H9 (cell line): Measurements from ENCODE around the gene FTO. TPM values are rescaled to one million over a fixed set of nuclear protein-coding genes. Genes with fewer than 3 reads are reported as not detected.

Experiments
- DNase-seq: peaks from one replicate; pipeline ENCODE4 v3.0.0-alpha.2; 2017
- H2AFZ ChIP-seq: one replicate; pipeline ENCODE4 v1.6.1; 2013; ENCODE audit warnings: mild to moderate bottlenecking, low read length, control low read depth, moderate library complexity
- H2AK5ac ChIP-seq: 2 replicates; pipeline ENCODE4 v1.6.1; 2013; ENCODE audit warnings: low read length, control low read depth, mixed read lengths; ENCODE audit not compliant: insufficient read length
- H2BK120ac ChIP-seq: one replicate; pipeline ENCODE4 v1.6.1; 2013; ENCODE audit warnings: low read depth, mild to moderate bottlenecking, low read length, control low read depth, inconsistent platforms; ENCODE audit not compliant: poor library complexity, severe bottlenecking
- H2BK12ac ChIP-seq: 2 replicates; pipeline ENCODE4 v1.6.1; 2013; ENCODE audit warnings: low read length, control low read depth, mixed read lengths, low read depth; ENCODE audit not compliant: insufficient read length
- H2BK15ac ChIP-seq: 2 replicates; pipeline ENCODE4 v1.6.1; 2013; ENCODE audit warnings: low read depth, low read length, control low read depth
- H2BK20ac ChIP-seq: one replicate; pipeline ENCODE4 v1.6.1; 2013; ENCODE audit warnings: low read depth, mild to moderate bottlenecking, low read length, control low read depth, inconsistent platforms; ENCODE audit not compliant: poor library complexity, severe bottlenecking
- H2BK5ac ChIP-seq: 2 replicates; pipeline ENCODE4 v1.6.1; 2013; ENCODE audit warnings: low read length, control low read depth, mixed read lengths; ENCODE audit not compliant: insufficient read length
- H3K14ac ChIP-seq: 2 replicates; pipeline ENCODE4 v1.6.1; 2013; ENCODE audit warnings: low read length, control low read depth; ENCODE audit not compliant: insufficient read depth
- H3K18ac ChIP-seq: 2 replicates; pipeline ENCODE4 v1.6.1; 2013; ENCODE audit warnings: low read depth, mild to moderate bottlenecking, mixed read lengths, low read length, control low read depth; ENCODE audit not compliant: insufficient read length
- H3K23ac ChIP-seq: 2 replicates; pipeline ENCODE4 v1.6.1; 2013; ENCODE audit warnings: low read length, control low read depth, mixed read lengths, low read depth; ENCODE audit not compliant: insufficient read length
- H3K23me2 ChIP-seq: 2 replicates; pipeline ENCODE4 v1.6.1; 2013; ENCODE audit warnings: low read depth, mild to moderate bottlenecking, mixed read lengths, low read length, control low read depth; ENCODE audit not compliant: insufficient read length, poor library complexity, severe bottlenecking
- H3K27ac ChIP-seq: 2 replicates; pipeline ENCODE4 v1.5.1; 2013; ENCODE audit warnings: low read length, control low read depth, mixed read lengths, low read depth; ENCODE audit not compliant: insufficient read length
- H3K27me3 ChIP-seq: 2 replicates; pipeline ENCODE4 v1.6.1; 2013; ENCODE audit warnings: low read length, control low read depth, inconsistent platforms; ENCODE audit not compliant: insufficient read depth
- H3K4ac ChIP-seq: 2 replicates; pipeline ENCODE4 v1.6.1; 2013; ENCODE audit warnings: low read depth, mild to moderate bottlenecking, control low read depth, inconsistent platforms, low read length, moderate library complexity
- H3K4me1 ChIP-seq: 2 replicates; pipeline ENCODE4 v1.6.1; 2013; ENCODE audit warnings: low read length, control low read depth, inconsistent platforms; ENCODE audit not compliant: insufficient read depth
- H3K4me2 ChIP-seq: 2 replicates; pipeline ENCODE4 v1.6.1; 2013; ENCODE audit warnings: low read length, control low read depth, mixed read lengths; ENCODE audit not compliant: insufficient read length, insufficient read depth
- H3K56ac ChIP-seq: 2 replicates; pipeline ENCODE4 v1.6.1; 2013; ENCODE audit warnings: low read depth, mild to moderate bottlenecking, mixed read lengths, low read length, control low read depth; ENCODE audit not compliant: insufficient read length
- H3K79me1 ChIP-seq: 2 replicates; pipeline ENCODE4 v1.6.1; 2013; ENCODE audit warnings: low read depth, mild to moderate bottlenecking, moderate library complexity, low read length, control low read depth, inconsistent platforms; ENCODE audit not compliant: insufficient read depth, poor library complexity, severe bottlenecking
- H3K79me2 ChIP-seq: 2 replicates; pipeline ENCODE4 v1.6.1; 2013; ENCODE audit warnings: low read length, control low read depth, inconsistent platforms; ENCODE audit not compliant: insufficient read depth
- H3K9ac ChIP-seq: 2 replicates; pipeline ENCODE4 v1.6.1; 2013; ENCODE audit warnings: low read length, control low read depth, mixed read lengths; ENCODE audit not compliant: insufficient read length; ENCODE audit errors: extremely low read depth
- H3K9me3 ChIP-seq: one replicate; pipeline ENCODE4 v1.6.1; 2013; ENCODE audit warnings: low read depth, low read length, inconsistent platforms; ENCODE audit not compliant: control insufficient read depth
- H3T11ph ChIP-seq: one replicate; pipeline ENCODE4 v1.6.1; 2013; ENCODE audit warnings: mild to moderate bottlenecking, low read length, control low read depth, inconsistent platforms
- H4K20me1 ChIP-seq: one replicate; pipeline ENCODE4 v1.6.1; 2013; ENCODE audit not compliant: control insufficient read depth, insufficient read length, insufficient read depth
- H4K5ac ChIP-seq: 2 replicates; pipeline ENCODE4 v1.6.1; 2013; ENCODE audit warnings: low read depth, mild to moderate bottlenecking, mixed read lengths, low read length, control low read depth; ENCODE audit not compliant: insufficient read length
- H4K8ac ChIP-seq: replicated peaks from 2 replicates; pipeline ENCODE4 v1.6.1; 2013; ENCODE audit warnings: low read length, control low read depth, mixed read lengths, low read depth; ENCODE audit not compliant: insufficient read length
- H4K91ac ChIP-seq: 2 replicates; pipeline ENCODE4 v1.6.1; 2013; ENCODE audit warnings: low read depth, mild to moderate bottlenecking, moderate library complexity, mixed read lengths, low read length, control low read depth; ENCODE audit not compliant: insufficient read length
- H3K27ac Mint-ChIP-seq, 3 experiments: 2 replicates in 2 of 3; 3 replicates in 1 of 3; pipeline ENCODE4 v1.8.0; 2020 to 2021; ENCODE audit warnings: mixed read lengths in 3 of 3, mild to moderate bottlenecking in 1 of 3, moderate library complexity in 1 of 3
- H3K27me3 Mint-ChIP-seq: 2 replicates; pipeline ENCODE4 v1.8.0; 2021; ENCODE audit warnings: low read depth, mild to moderate bottlenecking, moderate library complexity, mixed read lengths
- H3K36me3 Mint-ChIP-seq, 3 experiments: 2 replicates in 2 of 3; 3 replicates in 1 of 3; pipeline ENCODE4 v1.8.0; 2020 to 2021; ENCODE audit warnings: low read depth in 3 of 3, mixed read lengths in 3 of 3; ENCODE audit not compliant: insufficient read depth in 1 of 3
- H3K4me1 Mint-ChIP-seq, 2 experiments: 2 replicates each; pipeline ENCODE4 v1.8.0; 2020; ENCODE audit warnings: mixed read lengths in 2 of 2
- H3K4me3 Mint-ChIP-seq, 2 experiments: 2 replicates in 1 of 2; 3 replicates in 1 of 2; pipeline ENCODE4 v1.8.0; 2020 to 2021; ENCODE audit warnings: mild to moderate bottlenecking in 2 of 2, mixed read lengths in 2 of 2, moderate library complexity in 1 of 2
- H3K9me3 Mint-ChIP-seq, 2 experiments: 2 replicates in 1 of 2; 3 replicates in 1 of 2; pipeline ENCODE4 v1.8.0; 2020; ENCODE audit warnings: mild to moderate bottlenecking in 2 of 2, mixed read lengths in 2 of 2, moderate library complexity in 1 of 2
- WGBS: extraction: QIAGEN DNeasy Blood & Tissue Kit; methylation state at CpG from one replicate; pipeline ENCODE4 v1.1.7; 2013; ENCODE audit warnings: missing lambda C conversion rate, low lambda C conversion rate, mixed read lengths; ENCODE audit not compliant: insufficient read length; ENCODE audit errors: extremely low coverage; 5-methylcytosine and 5-hydroxymethylcytosine counted together
- total RNA-seq: library from RNA; stranded (reverse); gene quantifications from 2 replicates; pipeline ENCODE4 v1.2.1, GENCODE V29; 2021
- TF ChIP-seq, protein P1 (sequence below): fragments of 200-600 bp; sonication (generic); conservative IDR thresholded peaks from 3 replicates; pipeline ENCODE4 v1.8.0; 2021; ENCODE audit warnings: antibody characterized with exemption, mild to moderate bottlenecking

FTO gene
- total RNA-seq, 1 experiment from 2014 or later = 67.9 TPM

DNA sequence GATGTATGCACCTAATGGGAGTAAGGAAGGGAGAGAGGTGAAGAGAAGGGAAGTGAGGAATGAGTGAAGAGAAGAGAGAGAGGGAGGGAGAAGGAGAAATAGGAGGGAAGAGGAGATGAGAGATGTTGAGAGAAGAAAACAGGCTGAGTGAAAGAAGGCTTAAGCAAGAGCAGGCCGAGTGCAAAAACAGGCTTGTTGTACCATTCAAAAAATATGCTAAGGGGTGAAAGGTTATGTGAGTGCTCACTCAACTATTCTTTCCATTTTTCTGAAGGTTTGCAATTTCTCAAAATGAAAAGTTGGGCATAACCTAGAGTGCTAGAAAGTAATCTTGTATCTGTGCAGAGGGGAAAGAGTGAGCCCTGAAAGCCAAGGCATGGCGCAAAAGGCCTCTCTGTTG is 23.2 kb upstream of the FTO start:
- Histone ChIP-seq H2BK20ac (no peak overlapping the region), H4K8ac (no peak overlapping the region), H3K4ac (no peak overlapping the region), H4K20me1 (no peaks in the 10 kb centered on the region), H3K79me2 (no peaks in the 10 kb centered on the region), H3K23me2 (no peaks in the 10 kb centered on the region), H3K9ac (no peak overlapping the region), H3K4me2 (no peak overlapping the region), H2BK12ac (no peak overlapping the region), H3K79me1 (no peaks in the 10 kb centered on the region), H2BK15ac (no peak overlapping the region), H2AK5ac (no peak overlapping the region), H3T11ph (no peak overlapping the region), H3K23ac (no peak overlapping the region), H3K27ac (no peak overlapping the region), H2AFZ (no peak overlapping the region), H3K4me1 (no peaks in the 10 kb centered on the region; the same call in 1 of the 2 replicates), H4K5ac (no peak overlapping the region), H3K9me3 (no peaks in the 10 kb centered on the region), H3K18ac (no peak overlapping the region), H3K14ac (no peak overlapping the region), H3K27me3 (no peaks in the 10 kb centered on the region), H4K91ac (no peak overlapping the region), H2BK120ac (no peak overlapping the region), H2BK5ac (no peak overlapping the region), H3K56ac (no peak overlapping the region)
- Mint-ChIP-seq H3K27ac (peak overlapping the region in 1 of 3 experiments; percentile 40; a peak in 3 of 7 replicates), H3K27me3 (no peaks in the 10 kb centered on the region), H3K36me3 (peaks cover 10 to 20% (median 16%) of the 10 kb centered on the region in 3 experiments), H3K4me1 (peaks cover 0 to 2% of the 10 kb centered on the region in 2 experiments; a peak in 1 of 4 replicates), H3K9me3 (no peaks in the 10 kb centered on the region; a peak in 2 of 5 replicates), H3K4me3 (no peak overlapping the region)
- no CpG with 5 or more reads among the region's 2 CpGs for WGBS
- no peak for DNase-seq
- TF ChIP-seq, protein P1, sequence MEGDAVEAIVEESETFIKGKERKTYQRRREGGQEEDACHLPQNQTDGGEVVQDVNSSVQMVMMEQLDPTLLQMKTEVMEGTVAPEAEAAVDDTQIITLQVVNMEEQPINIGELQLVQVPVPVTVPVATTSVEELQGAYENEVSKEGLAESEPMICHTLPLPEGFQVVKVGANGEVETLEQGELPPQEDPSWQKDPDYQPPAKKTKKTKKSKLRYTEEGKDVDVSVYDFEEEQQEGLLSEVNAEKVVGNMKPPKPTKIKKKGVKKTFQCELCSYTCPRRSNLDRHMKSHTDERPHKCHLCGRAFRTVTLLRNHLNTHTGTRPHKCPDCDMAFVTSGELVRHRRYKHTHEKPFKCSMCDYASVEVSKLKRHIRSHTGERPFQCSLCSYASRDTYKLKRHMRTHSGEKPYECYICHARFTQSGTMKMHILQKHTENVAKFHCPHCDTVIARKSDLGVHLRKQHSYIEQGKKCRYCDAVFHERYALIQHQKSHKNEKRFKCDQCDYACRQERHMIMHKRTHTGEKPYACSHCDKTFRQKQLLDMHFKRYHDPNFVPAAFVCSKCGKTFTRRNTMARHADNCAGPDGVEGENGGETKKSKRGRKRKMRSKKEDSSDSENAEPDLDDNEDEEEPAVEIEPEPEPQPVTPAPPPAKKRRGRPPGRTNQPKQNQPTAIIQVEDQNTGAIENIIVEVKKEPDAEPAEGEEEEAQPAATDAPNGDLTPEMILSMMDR = no peak
